Epidermal melanocyte (primary cell): Measurements from ENCODE around the gene FBXL13.

Experiments used
- DNase-seq: peaks from one replicate; pipeline ENCODE4 v3.0.0; 2011; ENCODE audit warnings: low spot score; ENCODE audit not compliant: insufficient read length

Gene FBXL13

GRCh38 chr7:102896585-102896984 is 178.0 kb downstream of the FBXL13 start:
- no peak for DNase-seq

DNA sequence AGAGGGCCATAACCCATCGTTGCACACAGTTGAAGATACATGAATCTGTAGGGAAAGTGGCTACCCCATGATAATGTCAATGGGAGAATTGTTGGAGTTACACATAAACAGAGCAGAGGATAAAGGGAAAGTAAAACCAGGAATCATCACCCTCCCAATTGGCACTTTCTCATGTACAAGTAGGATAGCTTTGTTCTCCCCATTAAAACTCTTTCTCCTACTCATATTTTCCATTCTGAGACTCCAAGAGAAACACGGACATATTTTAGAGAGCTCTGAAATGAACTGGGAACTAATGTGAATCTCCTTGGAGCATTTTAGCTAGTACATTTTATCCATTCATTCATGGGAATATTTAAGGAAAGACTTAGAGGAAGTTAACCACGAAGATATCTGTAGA is 179.0 kb downstream of the FBXL13 start:
- no peak for DNase-seq

- no peak for DNase-seq
Measured at GRCh38 chr7:102892631-102893278, 181.8 kb downstream of the FBXL13 start.

DNA sequence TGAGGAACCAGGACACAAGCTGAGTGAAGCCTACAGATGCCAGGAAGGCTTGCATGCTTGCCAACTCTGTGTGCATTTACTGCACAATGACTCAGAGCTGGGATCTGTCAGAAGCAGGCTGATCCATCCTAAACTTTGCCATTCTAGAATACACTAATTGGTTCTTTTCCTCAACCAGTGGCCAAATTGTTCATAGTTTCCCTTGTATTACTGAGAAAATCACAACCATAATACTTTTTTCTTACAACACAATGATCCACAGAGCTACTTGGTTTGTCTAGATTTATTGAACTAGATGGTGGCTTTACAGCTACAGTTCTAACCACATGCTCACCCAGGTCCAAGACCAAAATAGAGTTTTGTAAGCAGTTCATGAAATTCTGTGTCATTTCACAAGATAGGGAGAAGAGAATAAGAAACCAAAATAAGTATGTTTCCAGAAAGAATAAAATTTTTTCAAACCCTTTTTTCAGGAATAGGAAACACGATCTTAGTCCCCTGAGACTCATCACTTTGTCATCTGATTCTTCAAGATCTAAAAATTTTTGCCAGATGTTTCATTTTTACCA is 182.8 kb downstream of the FBXL13 start:
- no peak for DNase-seq

DNA sequence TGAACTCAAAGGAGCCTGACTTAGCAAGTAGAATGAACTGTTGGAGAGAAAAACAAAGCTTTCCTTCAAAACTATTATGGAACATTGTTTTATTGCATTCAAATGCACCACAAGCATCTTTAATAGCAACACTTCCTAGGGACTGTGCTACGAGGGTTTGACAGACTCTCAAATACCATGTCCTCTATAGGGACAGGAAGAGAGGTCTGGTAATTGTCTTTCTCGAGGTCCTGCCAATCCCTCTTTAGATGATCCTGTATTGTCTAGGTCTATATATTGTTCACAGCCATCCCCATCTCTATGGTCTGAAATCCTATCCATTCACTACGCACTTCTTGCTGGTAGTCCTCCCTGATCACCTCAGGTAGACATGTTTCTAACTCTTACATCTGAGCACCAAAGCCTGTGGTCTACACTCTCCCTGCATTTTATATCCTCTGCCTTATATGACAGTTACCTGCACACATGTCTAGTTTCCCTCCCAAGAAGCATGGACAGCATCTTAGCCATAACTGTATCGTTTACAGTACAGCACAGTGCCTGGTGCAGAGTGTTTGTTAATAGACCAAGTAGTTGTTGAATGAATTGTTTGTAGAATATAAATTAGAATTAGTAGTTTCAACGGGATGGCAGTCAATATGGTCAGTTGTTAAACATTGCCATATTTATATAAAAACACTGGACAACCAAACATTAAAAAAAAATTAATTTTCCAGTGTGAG is 183.5 kb downstream of the FBXL13 start:
- DNase-seq = no peak

DNA sequence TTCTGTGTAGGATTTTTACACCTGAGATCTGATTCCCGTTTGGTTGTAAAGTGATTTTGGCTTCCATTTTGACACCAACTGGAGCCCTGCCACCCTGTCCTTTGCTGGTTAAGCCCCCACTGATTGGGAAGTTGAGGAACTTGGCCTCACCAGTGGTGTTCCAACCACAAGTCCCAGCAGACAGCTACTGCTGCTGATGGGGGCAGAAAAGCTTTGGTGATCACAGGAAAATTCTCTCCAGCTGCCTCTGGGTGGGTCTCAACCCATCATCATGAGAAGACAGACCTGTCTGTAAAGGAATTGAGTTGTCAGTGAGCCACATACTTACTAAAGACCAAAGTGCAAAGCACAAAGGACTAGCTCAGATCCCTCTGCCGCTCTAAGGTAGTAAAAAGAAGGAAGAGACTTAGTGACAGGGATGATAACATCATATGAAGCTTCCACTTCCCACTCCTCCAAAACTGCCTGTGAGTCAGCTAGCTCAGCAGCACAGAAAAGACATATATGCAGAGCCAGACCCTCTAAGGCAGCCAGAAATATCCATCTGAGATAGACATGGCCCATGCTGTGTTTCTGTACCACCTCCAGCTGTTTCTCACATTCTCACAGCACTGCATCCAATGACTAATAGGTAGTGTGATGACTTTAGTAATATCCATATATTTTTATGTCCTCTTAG is 184.2 kb downstream of the FBXL13 start:
- DNase-seq = no peak

GRCh38 chr7:102889851-102890250 is 184.7 kb downstream of the FBXL13 start:
- no peak for DNase-seq

DNA sequence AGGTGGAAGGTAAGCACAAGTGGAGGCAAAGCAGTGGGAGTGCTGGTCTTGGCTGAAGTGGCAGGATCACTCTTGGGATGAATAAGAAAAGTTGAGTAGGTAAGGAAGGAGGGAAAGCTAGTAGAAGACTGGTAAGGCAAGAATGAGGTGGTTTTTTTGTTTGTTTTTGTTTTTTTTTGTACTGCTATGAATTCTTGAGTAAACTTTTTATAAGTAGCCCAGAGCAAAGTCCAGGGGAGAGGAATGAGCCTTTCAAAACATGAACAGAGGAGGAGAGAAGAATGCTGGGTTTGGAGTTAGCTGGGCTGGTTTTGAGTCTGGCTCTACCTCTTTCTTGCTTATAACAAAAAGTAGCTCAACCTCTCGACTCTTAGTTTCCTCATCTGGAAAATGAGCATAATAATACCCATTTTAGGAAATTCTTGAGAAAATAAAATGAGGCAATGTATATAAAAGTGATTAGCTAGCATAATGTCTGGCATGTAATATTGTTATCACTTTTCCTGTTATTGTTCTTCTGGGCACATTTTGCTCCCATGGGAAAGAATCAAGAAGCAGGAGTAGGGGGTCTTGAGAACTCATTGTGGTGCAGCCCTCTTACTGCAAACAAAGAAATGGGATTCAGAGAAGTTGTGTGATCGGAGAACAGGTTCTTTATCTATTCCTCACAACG is 185.9 kb downstream of the FBXL13 start:
- DNase-seq = no peak

DNA sequence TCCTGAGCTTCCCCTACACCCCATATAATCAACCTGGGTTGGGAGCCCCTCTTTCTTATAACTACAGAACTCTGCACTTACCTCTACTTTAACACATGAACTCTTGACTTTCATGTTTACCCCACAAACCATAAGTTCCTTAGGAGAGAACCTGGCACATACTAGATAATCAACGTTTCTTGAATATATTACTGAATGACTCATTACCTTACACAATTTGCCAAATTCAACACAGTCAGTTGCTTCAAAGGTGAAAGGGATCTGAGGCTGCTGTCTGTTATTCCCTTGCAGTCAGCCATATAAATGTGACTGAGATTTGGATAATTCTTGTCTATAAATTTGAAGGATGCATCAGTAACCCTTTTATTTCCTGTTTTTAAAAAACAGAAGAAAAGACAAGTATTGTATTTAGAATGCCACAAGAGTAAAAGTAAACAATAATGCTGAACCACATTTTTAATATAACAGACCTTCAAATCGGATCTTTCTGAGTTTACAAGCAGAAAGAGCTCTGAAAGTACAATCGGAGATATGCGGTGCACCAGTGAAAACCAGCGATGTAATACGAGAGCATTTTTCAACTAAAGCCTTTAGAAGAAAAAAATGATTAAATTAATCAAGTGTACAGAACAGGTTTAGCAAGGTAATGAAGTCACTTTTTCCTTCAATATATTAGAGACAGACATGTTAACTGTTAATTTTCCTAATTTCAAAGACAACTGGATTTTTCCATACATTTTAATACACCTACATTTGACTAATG is 191.3 kb downstream of the FBXL13 start:
- DNase-seq = no peak

- DNase-seq = no peak
Measured at GRCh38 chr7:102875700-102876295, 198.8 kb downstream of the FBXL13 start.

DNA sequence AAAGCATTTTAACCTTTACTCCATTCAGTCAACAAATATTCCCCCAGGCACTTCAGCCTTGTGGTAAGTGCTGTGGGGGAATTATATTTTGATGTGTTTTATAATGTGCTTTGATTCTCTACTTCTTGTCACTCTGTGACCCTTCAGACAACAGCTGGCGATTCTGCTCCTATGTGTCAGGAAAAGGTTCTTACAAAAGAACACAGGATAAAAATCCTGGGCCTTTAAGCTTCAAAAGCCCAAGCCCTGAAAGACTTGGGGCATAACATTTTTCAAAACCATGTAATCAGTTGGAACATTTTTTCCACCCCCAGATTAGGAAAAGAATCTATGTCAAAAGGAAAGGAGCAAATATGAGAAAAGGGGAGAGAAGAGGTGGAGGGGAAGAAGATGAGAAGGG is 199.6 kb downstream of the FBXL13 start:
- no peak for DNase-seq

DNA sequence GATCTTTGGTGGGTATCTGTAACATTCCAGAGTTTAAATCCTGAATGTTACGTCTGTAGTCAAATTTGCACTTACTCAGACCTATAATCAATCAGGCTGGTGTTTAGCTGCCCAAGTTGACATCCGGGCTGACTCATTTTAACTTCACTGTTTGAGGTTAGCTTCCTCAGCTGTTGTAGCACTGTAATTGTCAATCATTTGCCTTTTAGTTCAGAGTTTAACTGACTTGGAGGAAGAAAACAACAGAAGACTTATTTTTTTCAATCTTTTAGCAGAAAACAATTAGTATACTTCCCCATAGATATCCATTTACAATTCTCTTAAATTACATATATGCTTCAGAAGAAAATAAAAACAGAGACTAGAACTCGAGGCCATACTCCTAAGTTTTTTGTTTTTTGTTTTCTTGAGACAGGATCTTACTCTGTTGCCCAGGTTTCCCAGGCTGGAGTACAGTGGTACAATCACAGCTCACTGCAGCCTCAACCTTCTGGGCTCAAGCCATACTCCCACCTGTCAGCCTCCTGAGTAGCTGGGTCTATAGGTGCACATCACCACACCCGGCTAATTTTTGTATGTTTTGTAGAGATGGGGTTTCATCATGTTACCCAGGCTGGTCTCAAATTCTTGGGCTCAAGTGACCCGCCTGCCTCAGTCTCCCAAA is 200.3 kb downstream of the FBXL13 start:
- DNase-seq = no peak

DNA sequence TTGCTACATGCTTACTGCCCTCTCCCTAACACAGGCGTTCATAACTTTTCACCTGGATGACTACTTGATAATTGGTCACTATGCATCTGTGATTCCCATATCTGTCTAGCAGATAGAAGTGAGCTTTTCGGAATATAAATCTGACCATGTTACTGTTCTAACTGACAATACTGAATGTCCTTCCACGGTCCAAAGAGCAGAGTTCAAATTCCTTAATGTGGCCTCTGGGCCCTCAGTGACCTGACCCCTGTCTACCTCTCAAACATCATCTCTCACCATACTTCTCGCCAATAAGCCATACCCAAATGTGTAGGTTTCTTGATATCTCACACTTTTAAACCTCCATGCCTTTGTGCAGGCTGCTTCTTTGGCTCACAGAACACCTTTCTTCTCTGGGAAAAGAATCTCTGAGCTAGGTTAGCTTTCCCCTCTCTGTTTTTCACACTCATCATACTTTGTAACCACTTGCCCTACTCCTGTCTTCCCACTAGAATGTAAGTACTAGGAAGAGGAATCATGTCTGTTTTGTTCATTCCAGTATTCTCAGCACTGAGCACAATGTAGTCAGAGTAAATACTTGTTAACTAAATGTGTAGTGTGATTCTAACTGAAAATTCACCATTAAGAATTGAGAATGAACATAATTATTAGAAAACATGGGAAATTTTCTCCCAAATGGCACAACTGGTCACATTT is 201.0 kb downstream of the FBXL13 start:
- no peak for DNase-seq

- DNase-seq = no peak
Measured at GRCh38 chr7:102872460-102872859, 202.1 kb downstream of the FBXL13 start.

GRCh38 chr7:102869195-102869594 is 205.4 kb downstream of the FBXL13 start:
- no peak for DNase-seq

GRCh38 chr7:102866535-102867215 is 207.9 kb downstream of the FBXL13 start:
- DNase-seq = no peak

DNA sequence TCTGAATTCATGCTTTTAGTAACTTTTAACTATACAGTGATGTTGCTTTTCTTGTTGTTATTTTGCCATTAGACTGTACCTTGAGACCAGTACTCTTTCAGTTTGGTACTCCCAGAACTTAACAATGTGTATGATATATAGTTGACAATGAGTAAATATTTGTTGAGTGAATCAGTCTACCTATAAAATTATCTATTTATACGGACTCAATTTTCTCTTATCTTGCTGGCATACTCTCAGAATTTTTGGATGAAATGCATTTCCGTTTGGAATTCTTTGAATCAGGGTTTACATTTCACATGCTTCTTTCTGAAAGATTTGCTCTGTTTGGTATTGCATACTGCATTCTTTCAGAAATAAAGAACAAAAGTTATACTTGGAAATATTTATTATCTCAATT is 209.6 kb downstream of the FBXL13 start:
- DNase-seq = no peak

GRCh38 chr7:102860351-102860811 is 214.2 kb downstream of the FBXL13 start:
- no peak for DNase-seq

- DNase-seq = no peak
Measured at GRCh38 chr7:102859799-102860125, 214.8 kb downstream of the FBXL13 start.
